ENCODE measurements around the gene ARHGEF3. TPM values are rescaled to one million over a fixed set of nuclear protein-coding genes. Genes with fewer than 3 reads are reported as not detected.
A peak's percentile ranks its signal among the peaks of the same experiment; 100 is the strongest.
"Not testable (repeated sequence)": the region's sequence is repeated elsewhere in the genome, so short reads cannot be mapped to it uniquely, and the experiment has no call there.

Gene ARHGEF3
- total and polyA plus RNA-seq, 10 donors = 8.0 to 35.1 (median 31.7) TPM

DNA sequence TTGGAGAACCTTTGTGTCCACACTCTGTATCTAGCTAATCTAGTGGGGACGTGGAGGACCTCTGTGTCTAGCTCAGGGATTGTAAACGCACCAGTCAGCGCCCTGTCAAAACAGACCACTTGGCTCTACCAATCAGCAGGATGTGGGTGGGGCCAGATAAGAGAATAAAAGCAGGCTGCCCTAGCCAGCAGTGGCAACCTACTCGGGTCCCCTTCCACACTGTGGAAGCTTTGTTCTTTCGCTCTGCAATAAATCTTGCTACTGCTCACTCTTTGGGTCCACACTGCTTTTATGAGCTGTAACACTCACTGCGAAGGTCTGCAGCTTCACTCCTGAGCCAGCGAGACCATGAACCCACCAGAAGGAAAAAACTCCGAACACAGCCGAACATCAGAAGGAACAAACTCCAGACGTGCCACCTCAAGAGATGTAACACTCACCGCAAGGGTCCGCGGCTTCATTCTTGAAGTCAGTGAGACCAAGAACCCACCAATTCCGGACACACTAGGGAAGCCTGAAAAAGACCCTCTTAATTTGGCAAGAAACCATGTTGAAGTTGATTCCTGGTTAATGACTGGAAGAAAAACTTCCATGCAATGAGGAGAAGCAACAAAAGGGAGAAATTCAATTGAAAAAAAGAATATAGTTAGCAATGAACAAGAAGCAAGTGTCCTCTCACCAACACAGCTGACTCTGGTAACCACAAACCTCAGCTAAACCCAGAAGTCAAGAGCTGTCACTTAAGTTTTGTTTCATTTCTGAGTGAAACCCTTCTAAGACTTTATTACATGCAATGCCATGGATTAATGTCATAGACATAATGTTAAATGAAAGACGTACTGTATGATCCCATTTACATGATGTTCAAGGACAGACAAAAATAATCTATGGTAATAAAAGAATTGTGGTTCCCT, 109.0 kb downstream of the ARHGEF3 start:
- intact Hi-C loops (cut with DNase I; ENCODE audit: low total_unique reads); DNase-seq; H3K9me3 ChIP-seq; H3K27me3 ChIP-seq (replicated peaks in 1 of 7); H3K36me3 ChIP-seq: not testable (repeated sequence)
- peak overlapping the region in 2 of 8 donors; percentile 5 to 44 for H3K4me3 ChIP-seq
- WGBS, 5 donors = 54 to 71% (median 58%) methylated on average over 13 to 15 of the region's 15 CpGs
- TF ChIP-seq POLR2AphosphoS5 (IDR thresholded peaks at IDR 0.05) = peak in 1 of 3 donors; percentile 71
- H3K27ac ChIP-seq = peak overlapping the region in 5 of 8 donors; percentile 17 to 84 (median 71)
- peaks cover 3 to 55% (median 40%) of the 10 kb centered on the region in 6 donors for H3K4me1 ChIP-seq

DNA sequence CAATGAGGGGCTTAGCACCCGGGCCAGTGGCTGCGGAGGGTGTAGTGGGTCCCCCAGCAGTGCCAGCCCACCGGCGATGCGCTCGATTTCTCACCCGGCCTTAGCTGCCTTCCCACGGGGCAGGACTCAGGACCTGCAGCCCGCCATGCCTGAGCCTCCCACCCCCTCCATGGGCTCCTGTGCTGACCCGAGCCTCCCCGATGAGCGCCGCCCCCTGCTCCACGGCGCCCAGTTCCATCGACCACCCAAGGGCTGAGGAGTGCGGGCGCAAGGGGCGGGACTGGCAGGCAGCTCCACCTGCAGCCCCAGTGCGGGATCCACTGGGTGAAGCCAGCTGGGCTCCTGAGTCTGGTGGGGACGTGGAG, 109.8 kb downstream of the ARHGEF3 start:
- WGBS, 5 donors = 88 to 99% (median 97%) methylated on average over 8 to 21 of the region's 21 CpGs
- intact Hi-C loops (cut with DNase I; ENCODE audit: low total_unique reads); H3K36me3 ChIP-seq; H3K4me3 ChIP-seq; DNase-seq; H3K27me3 ChIP-seq (replicated peaks in 1 of 7); H3K9me3 ChIP-seq: not testable (repeated sequence)
- peaks cover 3 to 55% (median 40%) of the 10 kb centered on the region in 6 donors for H3K4me1 ChIP-seq
- H3K27ac ChIP-seq = peak overlapping the region in 2 of 8 donors; percentile 71 to 84

DNA sequence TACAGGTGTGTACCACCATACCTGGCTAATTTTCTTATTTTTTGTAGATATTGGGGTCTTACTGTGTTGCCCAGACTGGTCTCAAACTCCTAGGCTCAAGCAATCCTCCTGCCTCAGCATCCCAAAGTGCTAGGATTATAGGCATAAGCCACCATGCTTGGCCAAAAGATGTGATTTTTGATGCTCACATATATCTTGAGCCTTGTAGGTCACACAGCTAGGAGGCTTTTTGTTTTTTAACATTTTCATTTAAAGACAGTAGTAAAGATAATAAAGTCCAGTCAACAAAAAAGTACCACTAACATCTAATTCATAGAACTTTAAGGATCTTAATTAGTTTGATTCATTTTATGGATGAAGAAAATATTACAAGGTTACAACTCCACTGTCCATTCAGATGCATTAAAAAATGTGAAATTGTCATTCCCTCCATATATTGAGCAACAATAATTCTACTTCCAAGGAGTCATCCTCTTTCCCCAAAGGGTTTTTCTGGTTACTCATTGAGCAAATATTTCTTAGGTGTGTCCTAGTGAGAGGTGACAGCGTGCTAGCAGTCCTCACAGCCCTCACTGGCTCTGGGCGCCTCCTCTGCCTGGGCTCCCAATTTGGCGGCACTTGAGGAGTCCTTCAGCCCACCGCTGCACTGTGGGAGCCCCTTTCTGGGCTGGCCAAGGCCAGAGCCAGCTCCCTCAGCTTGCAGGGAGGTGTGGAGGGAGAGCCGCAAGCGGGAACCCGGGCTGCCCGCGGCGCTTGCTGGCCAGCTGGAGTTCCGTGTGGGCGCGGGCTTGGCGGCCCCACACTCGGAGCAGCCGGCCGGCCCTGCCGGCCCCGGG, 110.4 kb downstream of the ARHGEF3 start:
- 96 to 99% (median 97%) methylated on average over 4 to 19 of the region's 19 CpGs for WGBS, 5 donors
- Histone ChIP-seq H3K4me1 (peaks cover 3 to 50% (median 36%) of the 10 kb centered on the region in 6 donors), H3K27ac (no peak overlapping the region), H3K9me3 (no peaks in the 10 kb centered on the region), H3K4me3 (no peak overlapping the region), H3K36me3 (no peaks in the 10 kb centered on the region), H3K27me3 (replicated peaks in 1 of 7) (no peaks in the 10 kb centered on the region)
- TF ChIP-seq POLR2AphosphoS5 (IDR thresholded peaks at IDR 0.05) (no peak), POLR2A (IDR thresholded peaks at IDR 0.05) (no peak)
- TF ChIP-seq, protein P1, sequence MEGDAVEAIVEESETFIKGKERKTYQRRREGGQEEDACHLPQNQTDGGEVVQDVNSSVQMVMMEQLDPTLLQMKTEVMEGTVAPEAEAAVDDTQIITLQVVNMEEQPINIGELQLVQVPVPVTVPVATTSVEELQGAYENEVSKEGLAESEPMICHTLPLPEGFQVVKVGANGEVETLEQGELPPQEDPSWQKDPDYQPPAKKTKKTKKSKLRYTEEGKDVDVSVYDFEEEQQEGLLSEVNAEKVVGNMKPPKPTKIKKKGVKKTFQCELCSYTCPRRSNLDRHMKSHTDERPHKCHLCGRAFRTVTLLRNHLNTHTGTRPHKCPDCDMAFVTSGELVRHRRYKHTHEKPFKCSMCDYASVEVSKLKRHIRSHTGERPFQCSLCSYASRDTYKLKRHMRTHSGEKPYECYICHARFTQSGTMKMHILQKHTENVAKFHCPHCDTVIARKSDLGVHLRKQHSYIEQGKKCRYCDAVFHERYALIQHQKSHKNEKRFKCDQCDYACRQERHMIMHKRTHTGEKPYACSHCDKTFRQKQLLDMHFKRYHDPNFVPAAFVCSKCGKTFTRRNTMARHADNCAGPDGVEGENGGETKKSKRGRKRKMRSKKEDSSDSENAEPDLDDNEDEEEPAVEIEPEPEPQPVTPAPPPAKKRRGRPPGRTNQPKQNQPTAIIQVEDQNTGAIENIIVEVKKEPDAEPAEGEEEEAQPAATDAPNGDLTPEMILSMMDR (IDR thresholded peaks at IDR 0.05 in 8 of 11, conservative IDR thresholded peaks at IDR 0.05 in 3 of 11) = no peak
- intact Hi-C loops (cut with DNase I; ENCODE audit: low total_unique reads) = no loop called here
- DNase-seq = no peak

DNA sequence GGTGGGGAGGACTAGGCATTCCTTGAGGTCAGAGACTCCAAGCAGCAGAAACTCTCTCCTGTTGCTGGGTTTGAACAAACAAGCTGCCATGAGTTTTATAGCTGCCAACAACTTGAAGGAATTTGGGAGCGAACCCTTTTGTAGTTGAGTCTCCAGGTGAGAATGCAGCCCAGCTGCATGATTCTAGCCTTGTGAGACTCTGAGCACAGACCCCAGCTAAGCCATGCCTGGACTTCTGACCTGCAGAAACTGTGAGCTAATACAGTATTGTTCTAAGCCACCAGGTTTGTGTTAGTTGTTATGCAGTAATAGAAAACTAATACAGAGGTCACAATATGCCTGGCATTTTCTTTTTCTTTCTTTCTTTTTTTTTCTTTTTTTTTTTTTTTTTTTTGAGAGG, 112.4 kb downstream of the ARHGEF3 start:
- Histone ChIP-seq H3K4me3 (no peak overlapping the region), H3K27ac (no peak overlapping the region), H3K4me1 (peaks cover 3 to 29% (median 17%) of the 10 kb centered on the region in 6 donors), H3K27me3 (replicated peaks in 1 of 7) (no peaks in the 10 kb centered on the region), H3K9me3 (no peaks in the 10 kb centered on the region), H3K36me3 (no peaks in the 10 kb centered on the region)
- intact Hi-C loops (cut with DNase I; ENCODE audit: low total_unique reads) = no loop called here
- WGBS, 5 donors = 95 to 100% (median 100%) methylated on average over 1 of the region's 1 CpG
- no peak for DNase-seq
- TF ChIP-seq POLR2A (IDR thresholded peaks at IDR 0.05) (no peak), POLR2AphosphoS5 (IDR thresholded peaks at IDR 0.05) (no peak)
- TF ChIP-seq, protein P1 (IDR thresholded peaks at IDR 0.05 in 8 of 11, conservative IDR thresholded peaks at IDR 0.05 in 3 of 11) = no peak

DNA sequence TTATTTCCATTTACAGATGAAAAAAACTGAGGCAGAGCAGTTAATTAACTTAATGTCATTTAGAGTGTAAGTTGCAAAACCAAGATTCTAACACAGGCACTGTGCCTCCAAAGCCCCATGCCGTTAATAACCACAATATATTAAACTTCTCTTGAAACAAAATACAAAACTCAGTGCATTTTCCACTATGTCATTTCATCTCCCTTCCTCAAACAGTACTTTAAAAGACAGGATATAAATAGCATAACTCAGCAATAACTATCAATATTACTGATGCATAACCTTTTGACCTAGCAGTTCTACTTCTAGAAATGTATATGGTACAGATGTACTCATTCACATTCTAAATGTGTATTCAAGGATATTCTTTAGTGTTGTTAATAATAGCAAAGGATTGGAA, 113.6 kb downstream of the ARHGEF3 start:
- Histone ChIP-seq H3K27ac (no peak overlapping the region), H3K4me1 (peaks cover 1 to 25% (median 10%) of the 10 kb centered on the region in 6 donors), H3K27me3 (replicated peaks in 1 of 7) (no peaks in the 10 kb centered on the region), H3K9me3 (peaks cover 0 to 9% (median 0%) of the 10 kb centered on the region in 8 donors), H3K4me3 (no peak overlapping the region), H3K36me3 (no peaks in the 10 kb centered on the region)
- WGBS, 5 donors = 49 to 65% (median 50%) methylated on average over 1 of the region's 1 CpG
- intact Hi-C loops (cut with DNase I; ENCODE audit: low total_unique reads) = no loop called here
- no peak for DNase-seq
- no peak for TF ChIP-seq POLR2AphosphoS5 (IDR thresholded peaks at IDR 0.05)
- no peak for TF ChIP-seq POLR2A (IDR thresholded peaks at IDR 0.05)
- TF ChIP-seq, protein P1 (IDR thresholded peaks at IDR 0.05 in 8 of 11, conservative IDR thresholded peaks at IDR 0.05 in 3 of 11) = no peak
